ENCODE measurements around the gene ZNF846. TPM values are rescaled to one million over a fixed set of nuclear protein-coding genes. Genes with fewer than 3 reads are reported as not detected.
"Not testable (repeated sequence)": the region's sequence is repeated elsewhere in the genome, so short reads cannot be mapped to it uniquely, and the experiment has no call there.

The ZNF846 gene
- polyA plus RNA-seq, 1 of the 3 experiments (the other 2 are of a cell fraction), result 6.7 TPM

- POLR2A ChIA-PET, result no interaction called here
- Histone ChIP-seq H3K4me2 (peak overlapping the region; percentile 61), H3K79me2 (ENCODE audit: insufficient read depth) (no peaks in the 10 kb centered on the region), H4K20me1 (ENCODE audit: insufficient read depth) (no peaks in the 10 kb centered on the region), H2AFZ (ENCODE audit: low read depth) (peak overlapping the region; percentile 75), H3K27me3 (ENCODE audit: insufficient read depth) (no peaks in the 10 kb centered on the region), H3K36me3 (replicated peaks in 1 of 2; ENCODE audit: control insufficient read depth in 1 of 2, insufficient read depth in 2 of 2, low read length in 1 of 2) (no peaks in the 10 kb centered on the region), H3K4me1 (ENCODE audit: control insufficient read depth in 1 of 2, insufficient read depth in 2 of 2, low read depth in 1 of 2, low read length in 1 of 2) (peaks cover 3 to 4% of the 10 kb centered on the region in 2 experiments; a peak in 1 of 4 replicates), H3F3A (replicated peaks; ENCODE audit: insufficient read depth) (no peaks in the 10 kb centered on the region), H3K9me2 (no peaks in the 10 kb centered on the region), H3K9me3 (no peaks in the 10 kb centered on the region), H3K9ac (peak overlapping the region; percentile 68; the same call in 1 of the 2 replicates), H3K27ac (ENCODE audit: low read depth in 2 of 2, low read length in 1 of 2) (peak overlapping the region; percentile 60 to 80; a peak in 3 of 4 replicates), H3K4me3 (ENCODE audit: low read depth in 2 of 2, low read length in 1 of 2) (peak overlapping the region; percentile 51 to 64)
- TF ChIP-seq MXI1 (IDR thresholded peaks at IDR 0.05; ENCODE audit: low read depth, low read length) (0 out of 2 replicates have a peak, but pooled peaks have one; percentile 43), PBX3 (IDR thresholded peaks at IDR 0.05) (peak; percentile 14; the same call in 1 of the 2 replicates), FOXM1 (IDR thresholded peaks at IDR 0.05; ENCODE audit: low read depth) (no peak), IRF3 (IDR thresholded peaks at IDR 0.05; ENCODE audit: low read depth, low read length) (no peak), RAD21 (IDR thresholded peaks at IDR 0.05; ENCODE audit: low read length) (0 out of 2 replicates have a peak, but pooled peaks have one; percentile 10), CHD2 (IDR thresholded peaks at IDR 0.05; ENCODE audit: low read length, partially characterized antibody) (peak; percentile 90)
- WGBS (ENCODE audit: low lambda C conversion rate), result 2% methylated on average over 47 of the region's 50 CpGs
- DNase-seq, result peak; percentile 88
- CTCF ChIA-PET, result interaction anchor here (2.1 kb wide), 1 partner anchor 166 kb away, joined by 13 read pairs; no protein-coding TSS in a partner anchor
Observed at GRCh38 chr19:9791552-9792205, 23.1 kb upstream of the ZNF846 start.

GRCh38 chr19:9791073-9791367 is 22.5 kb upstream of the ZNF846 start:
- H3K4me3 ChIP-seq (ENCODE audit: low read depth in 2 of 2, low read length in 1 of 2), result peak overlapping the region in 1 of 2 experiments; percentile 37; a peak in 1 of 4 replicates
- 95% methylated on average over 4 of the region's 6 CpGs for WGBS (ENCODE audit: low lambda C conversion rate)
- H3K27me3 ChIP-seq (ENCODE audit: insufficient read depth); H3K79me2 ChIP-seq (ENCODE audit: insufficient read depth); H4K20me1 ChIP-seq (ENCODE audit: insufficient read depth); H3K9ac ChIP-seq; H3K9me3 ChIP-seq; POLR2A ChIA-PET; H3F3A ChIP-seq (replicated peaks; ENCODE audit: insufficient read depth); H3K36me3 ChIP-seq (replicated peaks in 1 of 2; ENCODE audit: control insufficient read depth in 1 of 2, insufficient read depth in 2 of 2, low read length in 1 of 2); H3K4me1 ChIP-seq (ENCODE audit: control insufficient read depth in 1 of 2, insufficient read depth in 2 of 2, low read depth in 1 of 2, low read length in 1 of 2); DNase-seq; H3K9me2 ChIP-seq: not testable (repeated sequence)
- peak overlapping the region in 1 of 2 experiments; percentile 39; a peak in 1 of 4 replicates for H3K27ac ChIP-seq (ENCODE audit: low read depth in 2 of 2, low read length in 1 of 2)
- CTCF ChIA-PET, result interaction anchor here (0.9 to 2.1 kb wide), 3 partner anchors 165 to 269 kb away, joined by 3 to 13 read pairs (median 4); no protein-coding TSS in a partner anchor
- peak overlapping the region; percentile 61 for H3K4me2 ChIP-seq
- H2AFZ ChIP-seq (ENCODE audit: low read depth), result peak overlapping the region; percentile 75

GRCh38 chr19:9789579-9789978 is 21.0 kb upstream of the ZNF846 start:
- H3K4me2 ChIP-seq; H3K36me3 ChIP-seq (replicated peaks in 1 of 2; ENCODE audit: control insufficient read depth in 1 of 2, insufficient read depth in 2 of 2, low read length in 1 of 2); H3K79me2 ChIP-seq (ENCODE audit: insufficient read depth); H3K4me3 ChIP-seq (ENCODE audit: low read depth in 2 of 2, low read length in 1 of 2); H2AFZ ChIP-seq (ENCODE audit: low read depth); H3K4me1 ChIP-seq (ENCODE audit: control insufficient read depth in 1 of 2, insufficient read depth in 2 of 2, low read depth in 1 of 2, low read length in 1 of 2); POLR2A ChIA-PET; H3K9me2 ChIP-seq; H3K27me3 ChIP-seq (ENCODE audit: insufficient read depth); H3K27ac ChIP-seq (ENCODE audit: low read depth in 2 of 2, low read length in 1 of 2); H3K9me3 ChIP-seq; H4K20me1 ChIP-seq (ENCODE audit: insufficient read depth); DNase-seq; H3F3A ChIP-seq (replicated peaks; ENCODE audit: insufficient read depth); H3K9ac ChIP-seq: not testable (repeated sequence)
- 68% methylated on average over 5 of the region's 5 CpGs for WGBS (ENCODE audit: low lambda C conversion rate)
- CTCF ChIA-PET, result interaction anchor here (2.1 kb wide), 1 partner anchor 164 kb away, joined by 13 read pairs; no protein-coding TSS in a partner anchor

Measured in SK-N-SH (cell line).